COR-L47 (cell line): Measurements from ENCODE around the gene CFAP157.
"Not testable (repeated sequence)": the region's sequence is repeated elsewhere in the genome, so short reads cannot be mapped to it uniquely, and the experiment has no call there.

Experiments used
- DNase-seq: peaks from one replicate; lab custom pipeline; 2025; lab: John Stamatoyannopoulos, UW

CFAP157 gene

GRCh38 chr9:127735530-127736185 lies 28.9 kb downstream of the CFAP157 start:
- no peak for DNase-seq

DNA sequence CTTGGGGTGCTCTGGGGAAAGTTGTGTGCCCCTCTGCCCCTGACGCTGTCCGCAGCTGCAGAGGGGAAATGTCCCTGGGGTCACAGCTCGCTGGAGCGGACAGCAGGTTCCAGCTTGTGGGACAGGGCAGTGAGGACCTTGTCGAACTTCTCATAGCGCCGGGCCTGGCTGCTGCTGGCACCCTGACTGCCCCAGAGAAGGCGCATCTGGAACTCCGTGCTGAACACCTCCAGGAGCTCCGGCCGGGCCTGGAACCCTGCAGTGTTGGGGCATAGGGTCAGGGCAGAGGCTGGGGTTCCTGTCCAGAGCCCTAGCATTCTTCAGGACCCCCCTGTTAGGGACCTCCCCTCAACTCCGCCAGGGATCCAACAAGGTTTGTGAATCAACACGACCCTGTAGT lies 31.9 kb downstream of the CFAP157 start:
- no peak for DNase-seq

DNA sequence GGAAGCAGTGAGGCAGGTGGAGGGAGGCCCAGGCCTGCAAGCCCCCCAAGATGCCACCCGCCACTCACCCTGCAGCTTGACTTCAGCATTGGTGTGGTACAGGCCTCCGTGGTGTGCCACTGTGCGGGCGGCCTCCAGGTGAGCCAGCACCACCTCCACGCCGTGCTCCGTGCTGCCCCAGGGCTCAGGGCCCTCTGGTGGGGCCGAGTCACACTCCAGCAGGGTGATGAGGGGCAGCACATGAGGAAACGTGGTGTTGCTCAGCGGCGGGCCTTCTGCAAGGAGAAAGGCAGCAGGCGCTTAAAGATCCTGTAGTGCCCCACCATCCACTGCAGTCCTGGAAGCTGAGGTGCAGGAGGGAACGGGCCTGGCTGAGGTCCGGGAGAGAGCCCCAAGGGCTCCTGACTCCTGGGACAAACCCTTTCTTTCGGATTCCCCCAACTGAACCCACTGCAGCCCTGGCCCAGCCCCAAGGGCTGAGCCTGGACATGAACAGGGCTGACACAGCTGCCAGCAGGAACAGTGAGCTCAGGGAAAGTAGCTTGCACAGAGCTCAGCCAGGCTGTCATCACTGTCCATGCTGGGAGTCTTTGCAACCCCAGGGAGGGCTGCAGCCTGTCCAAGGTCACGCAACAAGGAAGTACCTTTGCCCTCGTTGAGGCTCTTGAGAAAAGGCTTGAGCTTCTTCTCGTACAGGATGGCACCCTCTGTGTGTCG lies 33.0 kb downstream of the CFAP157 start:
- no peak for DNase-seq

DNA sequence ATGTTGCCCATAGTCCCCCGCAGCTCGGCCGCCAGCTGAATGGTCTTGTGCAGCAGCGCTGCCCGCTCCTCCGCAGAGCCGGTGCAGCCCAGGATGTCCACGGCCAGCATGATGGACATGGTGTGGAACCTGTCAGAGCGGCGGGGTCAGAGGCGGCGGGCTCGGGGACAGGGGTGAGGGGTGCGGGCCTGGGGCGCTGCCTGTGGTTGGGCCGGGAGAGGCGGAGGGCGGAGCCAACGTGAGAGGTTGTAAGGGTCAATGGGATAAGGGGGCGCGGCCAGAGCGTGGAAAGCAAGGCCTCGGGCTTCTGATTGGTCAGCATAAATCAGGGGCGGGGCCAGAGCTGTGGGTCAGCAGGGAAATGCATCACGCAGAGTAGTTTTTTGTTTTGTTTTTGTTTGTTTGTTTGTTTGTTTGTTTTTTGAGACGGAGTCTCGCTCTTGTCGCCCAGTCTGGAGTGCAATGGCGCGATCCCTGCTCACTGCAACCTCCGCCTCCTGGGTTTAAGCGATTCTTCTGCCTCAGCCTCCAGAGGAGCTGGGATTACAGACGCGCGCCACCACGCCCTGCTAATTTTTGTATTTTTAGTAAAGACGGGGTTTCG lies 35.1 kb downstream of the CFAP157 start:
- DNase-seq: no peak

DNA sequence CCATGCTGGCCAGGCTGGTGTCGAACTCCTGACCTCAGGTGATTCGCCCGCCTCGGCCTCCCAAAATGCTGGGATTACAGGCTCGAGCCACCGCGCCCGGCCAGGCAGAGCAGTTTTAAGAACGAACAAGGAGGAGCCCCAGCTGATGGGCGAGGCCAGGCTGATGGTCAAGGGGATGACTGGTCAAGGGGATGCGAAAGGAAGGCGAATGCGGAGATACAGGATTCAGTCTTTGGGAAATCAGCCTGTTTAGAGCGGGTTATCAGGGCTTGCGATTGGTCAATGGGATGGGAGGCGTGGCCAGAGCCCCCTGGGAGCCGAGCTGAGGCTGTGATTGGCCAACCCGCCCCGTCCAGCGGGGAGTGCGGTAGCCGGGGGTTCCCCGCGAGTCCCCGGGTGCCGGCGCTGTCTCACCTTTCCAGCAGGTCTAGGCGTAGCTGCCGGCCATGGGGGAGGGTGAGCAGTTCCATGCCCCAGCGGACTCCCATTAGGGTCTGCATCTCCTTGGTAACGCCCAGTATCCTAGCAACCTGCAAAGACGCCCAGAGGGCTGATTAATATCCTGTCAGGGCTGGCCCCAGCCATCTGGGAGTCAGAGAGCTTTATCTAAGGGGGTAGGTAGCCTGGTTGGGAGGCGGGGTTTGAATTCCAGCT lies 35.8 kb downstream of the CFAP157 start:
- DNase-seq: peak; percentile 52

GRCh38 chr9:127744398-127745110 lies 37.8 kb downstream of the CFAP157 start:
- no peak for DNase-seq

DNA sequence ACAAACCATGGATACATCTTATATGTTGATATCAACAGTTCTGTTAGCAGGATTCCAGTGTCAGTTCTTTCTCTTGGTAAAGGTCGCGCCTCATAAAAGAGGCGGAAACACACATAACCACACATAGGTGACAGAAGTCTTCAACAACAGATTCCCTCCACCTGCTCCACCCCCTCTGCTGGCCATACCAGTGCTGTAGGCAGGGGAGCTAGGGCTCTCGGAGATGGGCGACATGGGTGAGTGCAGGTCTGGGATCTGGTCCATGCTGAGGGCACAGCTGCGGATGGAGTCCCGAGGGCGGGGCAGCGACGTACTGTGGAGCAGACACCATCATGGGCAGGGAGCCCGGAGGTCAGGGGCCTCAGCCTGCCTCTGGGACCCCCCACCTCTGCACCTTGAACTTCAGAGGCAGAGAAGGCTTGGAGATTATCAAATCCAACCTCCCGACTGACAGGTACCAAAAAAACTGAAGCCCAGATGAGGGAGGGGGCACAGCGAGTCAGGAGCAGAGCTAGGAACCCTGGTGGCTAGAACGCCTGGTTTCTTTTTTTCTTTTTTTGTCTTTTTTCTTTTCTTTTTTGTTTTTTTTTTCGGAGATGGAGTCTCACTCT lies 40.3 kb downstream of the CFAP157 start:
- no peak for DNase-seq

DNA sequence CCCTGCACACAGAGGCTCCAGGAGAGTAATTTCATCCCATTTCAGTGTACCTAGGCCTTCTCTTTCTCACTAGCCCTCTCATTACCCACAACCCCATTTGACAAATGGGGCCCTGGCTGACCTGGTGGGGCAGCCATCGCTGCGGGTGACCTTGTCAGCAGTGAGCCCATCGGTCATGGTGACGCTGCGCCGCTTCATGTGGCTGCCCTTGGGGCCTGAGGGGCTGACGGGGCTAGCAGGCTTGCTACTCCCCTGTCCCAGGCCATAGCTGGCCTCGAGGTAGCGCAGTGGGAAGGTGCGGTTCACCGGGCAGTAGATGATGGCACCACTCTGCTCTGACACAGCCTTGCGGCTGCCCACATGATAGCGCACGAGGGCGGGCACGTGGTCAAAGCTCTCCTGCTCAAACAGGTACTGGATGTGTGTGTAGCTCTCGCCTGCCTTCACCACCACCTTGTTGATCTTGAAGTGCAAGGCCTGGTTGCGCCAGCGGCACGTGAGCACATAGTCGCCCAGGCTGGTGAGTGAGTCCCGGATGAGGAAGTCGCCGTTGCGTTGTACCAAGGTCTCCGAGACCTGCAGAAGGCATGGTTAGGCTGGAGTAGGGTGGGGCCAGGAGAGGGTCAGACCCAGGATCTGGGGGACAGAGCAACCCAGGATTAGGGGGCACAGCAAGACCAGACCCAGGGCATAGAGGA lies 42.5 kb downstream of the CFAP157 start:
- no peak for DNase-seq

DNA sequence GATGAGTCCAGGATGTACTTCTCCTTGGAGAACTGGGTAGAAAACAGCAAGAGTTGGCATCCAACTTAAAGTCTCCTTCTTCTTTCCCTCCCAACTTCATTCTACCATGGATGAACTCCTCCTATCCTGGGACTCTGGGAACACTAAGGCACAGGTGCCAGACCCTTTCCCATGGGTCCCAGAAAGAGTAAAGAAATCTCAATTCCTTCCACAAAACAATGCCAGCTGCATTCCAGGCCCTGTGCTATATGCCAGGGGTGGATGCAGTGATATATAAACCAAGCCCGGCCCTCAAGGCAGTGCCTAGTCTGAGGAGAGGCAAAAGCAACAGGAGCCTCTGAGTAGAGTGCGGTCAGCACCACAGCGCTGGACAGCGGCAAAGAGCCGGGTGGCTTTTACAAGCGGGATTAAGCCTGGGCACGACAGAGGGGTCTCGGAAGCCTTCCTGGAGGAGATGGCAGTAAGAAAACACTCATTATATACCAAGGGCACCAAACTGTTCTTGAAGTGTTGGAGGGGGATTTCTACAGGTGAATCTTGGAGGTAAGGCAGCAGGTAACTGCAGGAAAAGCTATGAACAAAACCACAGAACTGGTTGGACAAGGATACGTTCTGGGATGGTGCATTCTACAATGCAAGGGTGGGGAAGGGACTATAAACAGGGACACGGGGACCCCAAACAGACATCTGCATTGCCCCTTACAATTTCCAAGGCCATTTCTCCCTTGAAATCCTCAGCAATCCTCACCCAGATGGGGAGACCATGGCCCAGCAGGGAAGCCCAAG lies 44.7 kb downstream of the CFAP157 start:
- DNase-seq: no peak

- no peak for DNase-seq
Measured at GRCh38 chr9:127753148-127753547, 46.4 kb downstream of the CFAP157 start.

DNA sequence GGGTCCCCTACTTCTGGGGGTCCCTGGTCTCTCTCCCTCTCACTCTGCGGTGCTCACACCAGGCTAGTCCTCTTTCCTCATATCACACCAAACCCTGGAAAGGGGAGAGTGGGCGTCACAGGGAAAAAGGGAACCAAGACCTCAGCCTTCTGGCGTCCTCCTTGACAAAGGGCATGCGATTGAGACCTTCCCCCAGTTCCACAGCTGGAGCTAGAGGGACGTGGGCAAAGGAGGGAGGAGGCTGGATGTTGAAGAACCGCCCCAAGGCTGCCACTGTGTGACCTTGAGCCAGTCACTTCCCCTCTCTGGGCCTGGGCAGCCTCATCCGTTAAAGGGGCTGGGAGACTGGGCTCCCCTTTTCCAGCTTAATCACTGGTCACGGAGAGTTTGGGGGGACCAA lies 46.8 kb downstream of the CFAP157 start:
- DNase-seq: no peak

DNA sequence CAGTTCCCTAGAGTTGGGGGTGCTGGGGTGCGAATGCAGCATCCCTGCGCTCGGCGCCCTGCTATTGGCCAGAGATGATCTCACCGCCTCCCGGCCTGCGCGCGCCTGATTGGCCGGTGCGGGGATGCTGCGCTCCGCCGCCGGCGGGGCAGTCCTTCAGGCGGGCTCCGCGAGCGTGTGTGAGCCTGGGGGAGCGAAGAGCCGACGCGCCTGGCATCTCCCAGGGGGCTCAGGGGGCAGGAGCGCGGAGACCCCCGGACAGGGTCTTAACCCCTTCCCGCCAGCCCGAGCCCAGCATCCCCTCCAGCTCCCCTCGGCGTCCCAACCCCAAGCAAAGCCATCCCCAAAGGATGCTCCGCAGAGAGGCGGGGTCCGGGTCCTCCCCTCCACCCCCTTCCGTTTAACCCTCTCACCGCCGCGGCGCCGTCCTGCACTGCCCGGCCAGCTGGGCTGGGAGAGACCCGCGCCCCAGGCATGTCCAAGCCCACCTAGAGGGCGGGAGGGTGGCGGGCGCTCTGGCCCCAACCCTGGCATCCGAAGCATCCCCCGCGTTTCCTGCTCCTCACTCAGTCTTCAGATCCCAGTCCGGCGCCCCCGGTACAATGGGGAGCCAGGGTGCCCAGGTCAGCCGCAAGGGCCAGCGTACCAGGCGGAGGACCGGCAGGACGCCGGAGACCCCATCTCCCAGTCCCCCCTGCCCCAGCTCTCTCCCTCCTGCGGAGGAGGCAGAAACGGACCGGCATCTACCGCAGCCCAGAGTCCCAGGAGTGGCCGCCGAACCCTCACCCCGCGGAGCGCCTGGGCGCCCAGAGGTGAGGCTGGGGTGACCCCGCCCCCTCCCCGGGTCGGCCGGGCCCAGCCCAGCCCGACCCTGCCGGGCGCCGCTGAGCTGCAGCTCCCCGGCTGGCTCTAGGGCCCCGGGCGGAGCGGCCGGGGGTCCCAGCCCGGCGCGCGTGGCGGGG lies 47.6 kb downstream of the CFAP157 start:
- DNase-seq: peak; percentile 32

GRCh38 chr9:127755061-127756060 lies 48.6 kb downstream of the CFAP157 start:
- peak; percentile 25 for DNase-seq

- DNase-seq: no peak
Measured at GRCh38 chr9:127756233-127756632, 49.4 kb downstream of the CFAP157 start.

DNA sequence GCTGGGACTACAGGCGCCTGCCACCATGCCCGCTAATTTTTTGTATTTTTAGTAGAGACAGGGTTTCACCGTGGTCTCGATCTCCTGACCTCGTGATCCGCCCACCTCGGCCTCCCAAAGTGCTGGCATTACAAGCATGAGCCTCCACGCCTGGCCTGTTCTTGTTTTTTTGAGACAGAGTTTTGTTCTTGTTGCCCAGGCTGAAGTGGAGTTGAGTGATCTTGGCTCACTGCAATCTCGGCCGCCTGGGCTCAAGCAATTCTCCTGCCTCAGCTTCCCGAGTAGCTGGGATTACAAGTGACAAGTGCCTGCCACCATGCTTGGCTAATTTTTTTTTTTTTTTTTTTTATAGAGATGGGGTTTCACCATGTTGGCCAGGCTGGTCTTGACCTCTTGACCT lies 50.0 kb downstream of the CFAP157 start:
- not testable (repeated sequence) for DNase-seq

DNA sequence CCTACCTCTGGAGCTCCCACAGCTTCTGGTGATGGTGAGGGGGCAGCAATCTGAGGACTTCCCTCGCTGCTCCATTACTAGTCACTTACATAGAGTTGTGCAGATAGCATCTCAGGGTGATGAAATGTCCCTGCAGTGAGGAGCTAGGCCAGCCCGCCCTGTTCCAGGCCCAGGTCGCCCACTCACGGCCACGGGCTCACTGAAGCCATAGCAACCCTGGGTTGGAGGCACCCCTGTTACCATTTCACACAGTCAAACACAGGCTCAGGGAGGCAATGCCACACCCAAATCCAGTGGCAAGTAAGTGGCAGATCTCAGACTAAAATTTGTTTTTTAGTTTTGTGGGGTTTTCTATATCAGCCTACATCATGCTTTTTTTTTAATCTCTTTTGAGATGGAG lies 52.1 kb downstream of the CFAP157 start:
- no peak for DNase-seq

GRCh38 chr9:127761061-127761460 lies 54.3 kb downstream of the CFAP157 start:
- DNase-seq: no peak

DNA sequence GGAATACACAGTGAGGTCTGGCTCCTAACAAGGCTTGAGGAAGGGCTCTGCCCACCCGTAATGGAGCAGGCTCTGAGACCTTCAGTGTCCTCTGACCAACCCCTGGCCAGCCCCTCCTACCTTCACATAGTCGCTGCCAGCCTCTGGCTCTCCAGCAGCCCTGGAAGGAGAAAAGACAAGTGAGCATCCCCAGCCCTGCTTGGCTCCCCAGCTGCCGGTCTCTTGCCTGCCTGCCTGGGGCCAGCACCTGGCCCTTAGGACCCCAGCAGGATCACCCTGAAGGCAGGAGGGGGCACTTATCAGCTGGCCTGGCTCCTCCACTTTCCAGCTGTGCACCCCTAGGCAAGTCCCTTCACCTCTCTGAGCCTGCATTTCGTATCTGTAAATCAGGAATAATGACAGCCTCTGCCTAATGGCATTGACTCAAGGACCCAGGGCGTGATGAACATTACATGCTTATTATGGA lies 54.7 kb downstream of the CFAP157 start:
- no peak for DNase-seq
